ENCODE results near the gene TRIM37.

- no peak for TF ChIP-seq CTCF (IDR thresholded peaks at IDR 0.05; ENCODE audit: insufficient read depth, low read length, poor library complexity, severe bottlenecking)
- TF ChIP-seq EZH2phosphoT487 (conservative IDR thresholded peaks at IDR 0.05; ENCODE audit: low read length), result no peak
These were observed 38.9 kb downstream of the TRIM37 start for GRCh38 chr17:59067756-59068155.

Data from SU-DHL-6 (cell line).